HG03159 (cell line): ENCODE data around the gene CTAGE8.
"Not testable (repeated sequence)": the region's sequence is repeated elsewhere in the genome, so short reads cannot be mapped to it uniquely, and the experiment has no call there.

Experiments
- ATAC-seq: cut with Tn5 transposase; IDR thresholded peaks from one replicate; pipeline ENCODE4 v1.9.1; 2021; ENCODE audit warnings: mild to moderate bottlenecking, moderate library complexity; ENCODE audit not compliant: unreplicated experiment

Gene CTAGE8, protein sequence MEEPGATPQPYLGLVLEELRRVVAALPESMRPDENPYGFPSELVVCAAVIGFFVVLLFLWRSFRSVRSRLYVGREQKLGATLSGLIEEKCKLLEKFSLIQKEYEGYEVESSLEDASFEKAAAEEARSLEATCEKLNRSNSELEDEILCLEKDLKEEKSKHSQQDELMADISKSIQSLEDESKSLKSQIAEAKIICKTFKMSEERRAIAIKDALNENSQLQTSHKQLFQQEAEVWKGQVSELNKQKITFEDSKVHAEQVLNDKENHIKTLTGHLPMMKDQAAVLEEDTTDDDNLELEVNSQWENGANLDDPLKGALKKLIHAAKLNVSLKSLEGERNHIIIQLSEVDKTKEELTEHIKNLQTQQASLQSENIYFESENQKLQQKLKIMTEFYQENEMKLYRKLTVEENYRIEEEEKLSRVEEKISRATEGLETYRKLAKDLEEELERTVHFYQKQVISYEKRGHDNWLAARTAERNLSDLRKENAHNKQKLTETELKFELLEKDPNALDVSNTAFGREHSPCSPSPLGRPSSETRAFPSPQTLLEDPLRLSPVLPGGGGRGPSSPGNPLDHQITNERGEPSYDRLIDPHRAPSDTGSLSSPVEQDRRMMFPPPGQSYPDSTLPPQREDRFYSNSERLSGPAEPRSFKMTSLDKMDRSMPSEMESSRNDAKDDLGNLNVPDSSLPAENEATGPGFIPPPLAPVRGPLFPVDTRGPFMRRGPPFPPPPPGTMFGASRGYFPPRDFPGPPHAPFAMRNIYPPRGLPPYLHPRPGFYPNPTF

GRCh38 chr7:144269188-144269587, at the start of gene CTAGE8:
CTAGE8 (minus strand) TSS chr7:144269288; CDS start chr7:144269250, 38 bp downstream.
- not testable (repeated sequence) for ATAC-seq

DNA sequence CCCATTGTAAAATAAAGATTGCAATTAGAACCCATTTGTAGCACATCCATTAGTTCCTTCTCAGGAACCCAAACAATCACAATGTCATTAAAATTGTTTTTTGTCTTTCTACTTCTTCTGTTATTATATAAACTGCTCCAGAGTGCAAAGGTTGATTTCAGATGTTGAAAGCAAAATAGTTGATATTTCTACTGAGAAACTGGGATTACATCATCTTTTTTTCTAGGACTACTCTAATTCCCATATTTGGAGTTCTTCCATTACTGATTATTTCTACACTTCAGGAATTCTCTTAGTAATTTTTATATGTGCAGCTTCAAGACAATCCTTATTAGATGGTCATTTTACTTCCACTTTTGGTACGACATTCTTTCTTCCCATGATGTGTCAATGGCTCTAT, 48.4 kb upstream of the CTAGE8 start:
- not testable (repeated sequence) for ATAC-seq

- ATAC-seq: not testable (repeated sequence)
Measured at GRCh38 chr7:144311872-144312469, 42.9 kb upstream of the CTAGE8 start, which contains the start of gene OR2A1. OR2A1 (plus strand) TSS chr7:144312419; CDS start chr7:144318125, 5,706 bp downstream.

GRCh38 chr7:144311218-144311617, 42.1 kb upstream of the CTAGE8 start:
- not testable (repeated sequence) for ATAC-seq

DNA sequence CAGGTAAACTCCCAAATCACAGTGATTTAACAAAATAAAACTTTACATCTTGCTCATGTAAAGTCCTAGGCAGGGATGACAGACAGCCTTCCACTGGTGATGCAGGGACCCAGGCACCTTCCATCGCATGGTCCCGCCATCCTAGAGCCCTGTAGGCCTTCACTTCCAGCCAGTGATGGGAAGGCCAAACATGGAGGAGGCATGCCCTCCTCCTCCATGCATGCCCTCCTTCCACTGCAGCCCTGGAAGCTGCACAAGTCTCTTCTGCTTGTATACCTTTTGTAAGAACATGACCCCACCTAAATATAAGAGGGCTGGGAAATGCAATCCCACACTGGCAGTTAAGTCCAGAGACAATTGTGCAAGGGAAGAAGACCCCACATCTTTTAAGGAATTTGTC, 40.6 kb upstream of the CTAGE8 start:
- not testable (repeated sequence) for ATAC-seq

- not testable (repeated sequence) for ATAC-seq
Measured at GRCh38 chr7:144305156-144305555, 36.1 kb upstream of the CTAGE8 start.

DNA sequence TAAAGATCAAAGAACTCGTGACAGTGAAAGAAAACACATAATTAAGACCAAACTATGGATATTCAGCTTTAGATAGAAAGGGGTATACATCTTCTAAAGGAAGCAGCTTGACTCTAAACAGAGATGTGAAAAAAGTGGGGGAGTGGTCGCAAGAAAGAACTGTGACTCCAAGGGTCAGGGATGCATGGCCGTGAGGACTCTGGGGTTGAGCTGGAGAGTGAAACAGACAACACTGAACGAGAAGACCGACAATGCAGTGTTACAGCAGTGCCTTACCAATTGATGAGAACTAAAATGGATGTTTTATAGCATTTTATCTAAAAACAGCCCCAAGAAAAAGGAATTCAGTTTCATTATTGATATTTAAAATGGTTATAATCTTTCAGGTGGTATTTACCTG, 34.5 kb upstream of the CTAGE8 start:
- not testable (repeated sequence) for ATAC-seq

DNA sequence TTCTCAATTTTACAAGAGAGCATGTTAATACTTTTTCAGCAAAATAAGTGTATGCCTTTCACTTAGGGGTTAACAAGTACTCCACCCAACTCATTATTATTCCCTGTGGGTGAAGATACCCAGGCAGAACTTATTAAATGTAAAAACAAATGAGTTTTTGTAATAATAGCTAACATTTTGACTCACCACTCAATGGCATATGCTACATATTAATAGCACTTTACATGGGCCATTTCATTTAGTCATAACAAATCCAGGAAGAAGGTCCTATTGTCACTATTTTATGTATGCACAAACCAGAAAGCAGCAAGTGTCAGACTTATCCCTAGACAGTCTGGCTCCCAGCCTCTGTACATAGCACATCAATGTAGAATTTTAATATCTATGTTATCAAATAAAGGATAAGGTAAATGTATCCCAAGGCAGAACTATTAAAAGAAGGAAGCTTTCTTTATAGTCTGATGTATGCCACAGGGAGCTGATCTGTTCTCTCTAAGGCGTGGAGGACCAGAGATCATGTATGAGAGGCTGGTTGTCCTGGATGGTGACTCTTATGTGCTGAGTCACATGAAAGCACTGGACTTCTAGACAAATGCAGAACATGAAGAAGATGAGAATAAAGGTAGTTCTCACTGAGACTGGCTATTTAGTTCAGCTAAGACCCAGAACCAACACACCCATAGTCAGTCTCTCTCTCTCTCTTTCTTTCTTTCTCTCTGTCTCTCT, 33.7 kb upstream of the CTAGE8 start:
- not testable (repeated sequence) for ATAC-seq

- ATAC-seq: peak; percentile 78
Measured at GRCh38 chr7:144293794-144294499, 24.9 kb upstream of the CTAGE8 start.

- ATAC-seq: not testable (repeated sequence)
Measured at GRCh38 chr7:144292384-144293161, 23.5 kb upstream of the CTAGE8 start.

GRCh38 chr7:144291607-144292006, 22.5 kb upstream of the CTAGE8 start:
- ATAC-seq: not testable (repeated sequence)

DNA sequence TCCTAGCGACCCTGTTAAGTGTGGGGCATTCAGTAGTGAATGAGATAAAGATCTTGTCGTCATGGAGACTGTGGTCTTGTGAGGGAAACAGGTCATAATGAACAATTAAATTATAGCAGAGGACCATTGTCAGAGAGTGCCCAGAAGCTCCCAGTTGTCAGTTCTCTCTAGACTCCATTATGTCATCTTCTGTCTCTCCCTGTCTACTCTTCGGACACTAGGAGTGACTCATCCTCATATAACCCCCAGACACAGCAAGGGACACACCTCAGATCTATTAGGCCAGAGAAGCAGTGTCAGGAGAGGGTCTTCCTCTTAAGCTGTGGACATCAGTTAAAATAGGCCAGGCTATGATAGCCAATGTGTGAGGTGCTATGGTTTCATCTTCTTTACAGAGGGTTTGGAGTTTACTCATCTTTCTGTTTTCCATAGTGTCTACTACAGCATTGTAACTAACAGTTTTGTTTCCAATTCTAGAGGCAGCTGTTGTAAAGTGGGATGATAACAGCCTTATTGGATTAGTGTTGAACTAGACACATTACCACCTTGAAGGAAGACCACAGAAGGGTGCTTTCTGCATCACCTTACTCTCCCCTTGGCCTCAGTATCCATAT, 18.2 kb upstream of the CTAGE8 start:
- ATAC-seq: not testable (repeated sequence)

GRCh38 chr7:144283716-144284115, 14.6 kb upstream of the CTAGE8 start:
- not testable (repeated sequence) for ATAC-seq

DNA sequence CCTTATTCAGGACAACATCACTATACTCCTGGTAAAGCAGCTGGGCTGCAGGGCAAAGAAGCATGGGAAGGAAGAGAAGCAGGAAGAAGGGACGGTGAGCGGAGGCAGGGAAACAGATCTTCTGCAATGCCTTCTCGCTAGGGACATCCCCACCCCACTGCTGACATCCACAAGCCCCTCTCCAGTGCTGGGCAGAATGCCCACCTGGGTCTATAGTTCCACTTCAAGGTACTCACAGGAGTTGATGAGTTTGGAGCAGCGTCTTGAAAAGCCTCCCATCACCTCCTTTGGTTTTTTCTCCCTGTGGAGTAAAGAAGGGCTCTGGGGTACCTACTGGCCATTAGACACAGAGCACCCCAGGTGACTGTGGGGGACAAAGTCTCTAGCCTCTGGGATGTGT, 13.4 kb upstream of the CTAGE8 start:
- ATAC-seq: not testable (repeated sequence)

DNA sequence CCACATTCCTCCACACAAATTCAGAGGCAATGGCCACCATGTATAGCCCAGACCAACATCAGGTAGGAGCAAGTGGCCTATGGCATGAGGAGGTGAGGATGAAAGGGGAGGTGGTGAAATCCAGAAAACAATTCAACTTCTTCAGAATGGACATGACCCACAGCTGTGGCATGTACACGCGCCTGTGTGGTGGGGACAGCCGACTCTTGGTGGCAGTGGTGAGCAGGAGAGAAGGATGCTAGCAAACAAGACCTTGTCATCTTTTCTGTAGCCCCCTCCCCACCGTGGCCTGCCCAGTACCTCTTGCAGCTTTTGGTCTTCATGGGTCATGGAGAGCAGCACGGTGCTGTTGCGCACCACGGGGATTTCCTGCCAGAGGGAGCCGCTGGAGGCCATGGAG, 12.9 kb upstream of the CTAGE8 start:
- ATAC-seq: not testable (repeated sequence)

- ATAC-seq: not testable (repeated sequence)
Measured at GRCh38 chr7:144280010-144280409, 10.9 kb upstream of the CTAGE8 start.

- not testable (repeated sequence) for ATAC-seq
Measured at GRCh38 chr7:144275281-144275680, 6.2 kb upstream of the CTAGE8 start.

- ATAC-seq: not testable (repeated sequence)
Measured at GRCh38 chr7:144264692-144265091, 4.4 kb downstream of the CTAGE8 start, which contains the start of gene OR2A7. OR2A7 (minus strand) TSS chr7:144264792; CDS start chr7:144259628, 5,164 bp downstream.

DNA sequence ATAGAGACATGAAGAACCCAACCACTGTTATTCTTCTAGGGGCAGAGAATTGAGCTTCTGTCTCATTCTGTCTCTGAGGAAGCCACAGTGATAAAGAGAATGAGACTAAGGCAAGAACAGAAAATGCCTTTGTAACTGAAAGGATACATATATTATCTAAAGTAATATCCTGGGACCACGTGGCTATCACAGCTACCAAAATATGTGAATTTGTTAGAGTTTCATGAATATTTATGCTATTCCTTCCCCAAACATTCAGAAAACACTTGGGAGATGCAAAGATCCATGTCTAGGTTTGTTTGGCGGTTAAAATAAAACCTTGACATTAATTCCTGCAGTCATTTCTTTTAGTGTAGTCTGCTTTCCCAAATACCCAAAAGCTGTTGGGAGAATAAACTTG, 7.0 kb downstream of the CTAGE8 start:
- not testable (repeated sequence) for ATAC-seq
